ENCODE data around the gene SPRED1. TPM values are rescaled to one million over a fixed set of nuclear protein-coding genes. Genes with fewer than 3 reads are reported as not detected.

Gene SPRED1
- total and polyA plus RNA-seq, 2 experiments from 2014 or later = 11.4 to 44.0 TPM

DNA sequence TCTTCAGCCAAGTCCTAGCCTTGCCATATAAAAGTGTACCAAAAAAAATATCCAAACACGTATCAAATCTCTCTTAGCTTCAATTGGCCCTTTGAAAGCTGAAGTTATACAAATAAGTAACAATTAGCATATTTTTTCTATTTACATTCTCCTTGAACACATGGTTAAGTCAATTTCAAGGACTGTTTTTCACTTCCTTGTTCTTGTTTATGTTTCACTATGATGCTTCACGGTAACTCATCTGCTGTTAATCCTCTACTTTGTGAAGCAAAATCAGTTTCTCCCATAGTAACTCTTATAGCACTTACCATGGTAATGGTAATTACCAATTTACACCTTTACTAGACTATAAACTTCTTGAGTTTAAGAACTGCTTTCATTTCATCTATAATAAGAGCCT is 10.6 kb upstream of the SPRED1 start:
- no peaks in the 10 kb centered on the region for H3K36me3 ChIP-seq (ENCODE audit: insufficient read depth)
- no peaks in the 10 kb centered on the region for H4K20me1 ChIP-seq (replicated peaks; ENCODE audit: insufficient read depth)
- Mint-ChIP-seq H3K4me1 (peaks cover 17% of the 10 kb centered on the region), H3K9me3 (0 out of 3 replicates have a peak, but pooled peaks cover 3% of the 10 kb centered on the region), H3K27ac (no peak overlapping the region), H3K27me3 (ENCODE audit: insufficient read depth, low read depth, poor library complexity) (no peaks in the 10 kb centered on the region), H3K4me3 (no peak overlapping the region), H3K36me3 (ENCODE audit: low read depth) (peaks cover 3% of the 10 kb centered on the region; the same call in 1 of the 3 replicates)
- no peaks in the 10 kb centered on the region for H3F3A ChIP-seq (replicated peaks; ENCODE audit: low read depth)
- DNase-seq (ENCODE audit: low spot score) = no peak
- no peak overlapping the region for H2AFZ ChIP-seq
- H3K4me1 ChIP-seq (ENCODE audit: insufficient read depth) = peaks cover 6% of the 10 kb centered on the region; the same call in 1 of the 2 replicates
- H3K9me2 ChIP-seq (ENCODE audit: insufficient read depth) = peaks cover 6% of the 10 kb centered on the region; the same call in 1 of the 2 replicates
- H3K27ac ChIP-seq (ENCODE audit: low read depth) = no peak overlapping the region
- no peak for ATAC-seq
- H3K27me3 ChIP-seq (ENCODE audit: insufficient read depth) = no peaks in the 10 kb centered on the region
- no peak overlapping the region for H3K4me2 ChIP-seq
- no peak for TF ChIP-seq NANOG (IDR thresholded peaks at IDR 0.05; ENCODE audit: borderline replicate concordance)
- no peak overlapping the region for H3K4me3 ChIP-seq
- no peaks in the 10 kb centered on the region for H3K79me2 ChIP-seq (replicated peaks; ENCODE audit: insufficient read depth)

DNA sequence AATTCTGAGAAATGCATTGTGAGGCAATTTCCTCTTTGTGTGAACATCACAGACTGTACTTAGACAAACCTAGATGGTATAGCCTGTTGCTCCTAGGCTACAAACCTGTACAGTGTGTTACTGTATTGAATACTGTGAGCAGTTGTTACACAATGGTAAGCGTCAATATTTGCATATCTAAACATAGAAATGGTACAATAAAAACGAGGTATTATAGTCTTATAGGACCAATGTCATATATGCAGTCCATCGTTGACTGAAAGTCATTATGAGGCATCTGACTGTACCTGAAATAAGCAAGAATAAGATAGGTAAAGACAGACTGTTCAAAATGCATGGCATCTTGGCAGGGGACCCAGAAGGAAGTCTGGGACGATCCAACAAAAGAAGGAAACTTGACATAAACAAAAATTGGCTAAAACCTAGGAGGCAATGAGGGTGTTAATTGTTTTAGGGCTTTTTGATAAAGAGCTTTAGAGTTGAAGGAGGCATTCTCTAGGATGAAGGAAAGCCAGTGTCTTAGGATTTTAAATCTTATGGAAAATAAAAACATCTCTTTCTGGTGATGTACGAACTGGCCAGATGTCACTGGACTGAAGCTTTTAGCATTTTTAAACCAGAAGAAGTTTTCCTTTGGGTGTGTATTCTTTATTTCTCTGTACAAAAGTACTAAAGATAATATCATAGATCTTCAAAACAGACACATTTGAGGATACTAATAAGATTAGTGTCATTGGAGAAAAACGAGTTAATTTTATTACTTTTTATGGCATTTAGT is 9.2 kb upstream of the SPRED1 start:
- Histone ChIP-seq H3K4me2 (no peak overlapping the region), H3K36me3 (ENCODE audit: insufficient read depth) (no peaks in the 10 kb centered on the region), H3K9me2 (ENCODE audit: insufficient read depth) (no peaks in the 10 kb centered on the region), H3K27me3 (ENCODE audit: insufficient read depth) (no peaks in the 10 kb centered on the region), H3F3A (replicated peaks; ENCODE audit: low read depth) (no peaks in the 10 kb centered on the region), H3K4me1 (ENCODE audit: insufficient read depth) (peaks cover 2% of the 10 kb centered on the region; the same call in 1 of the 2 replicates), H3K4me3 (no peak overlapping the region), H3K27ac (ENCODE audit: low read depth) (no peak overlapping the region), H3K79me2 (replicated peaks; ENCODE audit: insufficient read depth) (no peaks in the 10 kb centered on the region), H2AFZ (no peak overlapping the region), H4K20me1 (replicated peaks; ENCODE audit: insufficient read depth) (no peaks in the 10 kb centered on the region)
- H3K27me3 Mint-ChIP-seq (ENCODE audit: insufficient read depth, low read depth, poor library complexity) = no peaks in the 10 kb centered on the region
- H3K4me3 Mint-ChIP-seq = no peak overlapping the region
- no peak overlapping the region for H3K27ac Mint-ChIP-seq
- H3K4me1 Mint-ChIP-seq = peaks cover 20% of the 10 kb centered on the region; the same call in 2 of the 3 replicates
- no peak for TF ChIP-seq NANOG (IDR thresholded peaks at IDR 0.05; ENCODE audit: borderline replicate concordance)
- no peak for TF ChIP-seq STAT1 (IDR thresholded peaks at IDR 0.05; ENCODE audit: unreplicated experiment)
- no peak for TF ChIP-seq EZH2 (IDR thresholded peaks at IDR 0.05; ENCODE audit: low read depth, unreplicated experiment)
- TF ChIP-seq, protein P1, sequence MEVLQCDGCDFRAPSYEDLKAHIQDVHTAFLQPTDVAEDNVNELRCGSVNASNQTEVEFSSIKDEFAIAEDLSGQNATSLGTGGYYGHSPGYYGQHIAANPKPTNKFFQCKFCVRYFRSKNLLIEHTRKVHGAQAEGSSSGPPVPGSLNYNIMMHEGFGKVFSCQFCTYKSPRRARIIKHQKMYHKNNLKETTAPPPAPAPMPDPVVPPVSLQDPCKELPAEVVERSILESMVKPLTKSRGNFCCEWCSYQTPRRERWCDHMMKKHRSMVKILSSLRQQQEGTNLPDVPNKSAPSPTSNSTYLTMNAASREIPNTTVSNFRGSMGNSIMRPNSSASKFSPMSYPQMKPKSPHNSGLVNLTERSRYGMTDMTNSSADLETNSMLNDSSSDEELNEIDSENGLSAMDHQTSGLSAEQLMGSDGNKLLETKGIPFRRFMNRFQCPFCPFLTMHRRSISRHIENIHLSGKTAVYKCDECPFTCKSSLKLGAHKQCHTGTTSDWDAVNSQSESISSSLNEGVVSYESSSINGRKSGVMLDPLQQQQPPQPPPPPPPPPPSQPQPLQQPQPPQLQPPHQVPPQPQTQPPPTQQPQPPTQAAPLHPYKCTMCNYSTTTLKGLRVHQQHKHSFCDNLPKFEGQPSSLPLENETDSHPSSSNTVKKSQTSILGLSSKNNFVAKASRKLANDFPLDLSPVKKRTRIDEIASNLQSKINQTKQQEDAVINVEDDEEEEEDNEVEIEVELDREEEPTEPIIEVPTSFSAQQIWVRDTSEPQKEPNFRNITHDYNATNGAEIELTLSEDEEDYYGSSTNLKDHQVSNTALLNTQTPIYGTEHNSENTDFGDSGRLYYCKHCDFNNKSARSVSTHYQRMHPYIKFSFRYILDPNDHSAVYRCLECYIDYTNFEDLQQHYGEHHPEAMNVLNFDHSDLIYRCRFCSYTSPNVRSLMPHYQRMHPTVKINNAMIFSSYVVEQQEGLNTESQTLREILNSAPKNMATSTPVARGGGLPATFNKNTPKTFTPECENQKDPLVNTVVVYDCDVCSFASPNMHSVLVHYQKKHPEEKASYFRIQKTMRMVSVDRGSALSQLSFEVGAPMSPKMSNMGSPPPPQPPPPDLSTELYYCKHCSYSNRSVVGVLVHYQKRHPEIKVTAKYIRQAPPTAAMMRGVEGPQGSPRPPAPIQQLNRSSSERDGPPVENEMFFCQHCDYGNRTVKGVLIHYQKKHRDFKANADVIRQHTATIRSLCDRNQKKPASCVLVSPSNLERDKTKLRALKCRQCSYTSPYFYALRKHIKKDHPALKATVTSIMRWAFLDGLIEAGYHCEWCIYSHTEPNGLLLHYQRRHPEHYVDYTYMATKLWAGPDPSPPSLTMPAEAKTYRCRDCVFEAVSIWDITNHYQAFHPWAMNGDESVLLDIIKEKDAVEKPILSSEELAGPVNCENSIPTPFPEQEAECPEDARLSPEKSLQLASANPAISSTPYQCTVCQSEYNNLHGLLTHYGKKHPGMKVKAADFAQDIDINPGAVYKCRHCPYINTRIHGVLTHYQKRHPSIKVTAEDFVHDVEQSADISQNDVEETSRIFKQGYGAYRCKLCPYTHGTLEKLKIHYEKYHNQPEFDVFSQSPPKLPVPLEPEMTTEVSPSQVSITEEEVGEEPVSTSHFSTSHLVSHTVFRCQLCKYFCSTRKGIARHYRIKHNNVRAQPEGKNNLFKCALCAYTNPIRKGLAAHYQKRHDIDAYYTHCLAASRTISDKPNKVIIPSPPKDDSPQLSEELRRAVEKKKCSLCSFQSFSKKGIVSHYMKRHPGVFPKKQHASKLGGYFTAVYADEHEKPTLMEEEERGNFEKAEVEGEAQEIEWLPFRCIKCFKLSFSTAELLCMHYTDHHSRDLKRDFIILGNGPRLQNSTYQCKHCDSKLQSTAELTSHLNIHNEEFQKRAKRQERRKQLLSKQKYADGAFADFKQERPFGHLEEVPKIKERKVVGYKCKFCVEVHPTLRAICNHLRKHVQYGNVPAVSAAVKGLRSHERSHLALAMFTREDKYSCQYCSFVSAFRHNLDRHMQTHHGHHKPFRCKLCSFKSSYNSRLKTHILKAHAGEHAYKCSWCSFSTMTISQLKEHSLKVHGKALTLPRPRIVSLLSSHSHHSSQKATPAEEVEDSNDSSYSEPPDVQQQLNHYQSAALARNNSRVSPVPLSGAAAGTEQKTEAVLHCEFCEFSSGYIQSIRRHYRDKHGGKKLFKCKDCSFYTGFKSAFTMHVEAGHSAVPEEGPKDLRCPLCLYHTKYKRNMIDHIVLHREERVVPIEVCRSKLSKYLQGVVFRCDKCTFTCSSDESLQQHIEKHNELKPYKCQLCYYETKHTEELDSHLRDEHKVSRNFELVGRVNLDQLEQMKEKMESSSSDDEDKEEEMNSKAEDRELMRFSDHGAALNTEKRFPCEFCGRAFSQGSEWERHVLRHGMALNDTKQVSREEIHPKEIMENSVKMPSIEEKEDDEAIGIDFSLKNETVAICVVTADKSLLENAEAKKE (CRISPR knock-in tag; IDR thresholded peaks at IDR 0.05) = no peak
- no peak for TF ChIP-seq ZNF114 (CRISPR knock-in tag; IDR thresholded peaks at IDR 0.05)
- no peak for TF ChIP-seq EZH2phosphoT487 (IDR thresholded peaks at IDR 0.05; ENCODE audit: unreplicated experiment)
- no peak for TF ChIP-seq POLR2AphosphoS5 (IDR thresholded peaks at IDR 0.05; ENCODE audit: low read depth)
- TF ChIP-seq, protein P2, sequence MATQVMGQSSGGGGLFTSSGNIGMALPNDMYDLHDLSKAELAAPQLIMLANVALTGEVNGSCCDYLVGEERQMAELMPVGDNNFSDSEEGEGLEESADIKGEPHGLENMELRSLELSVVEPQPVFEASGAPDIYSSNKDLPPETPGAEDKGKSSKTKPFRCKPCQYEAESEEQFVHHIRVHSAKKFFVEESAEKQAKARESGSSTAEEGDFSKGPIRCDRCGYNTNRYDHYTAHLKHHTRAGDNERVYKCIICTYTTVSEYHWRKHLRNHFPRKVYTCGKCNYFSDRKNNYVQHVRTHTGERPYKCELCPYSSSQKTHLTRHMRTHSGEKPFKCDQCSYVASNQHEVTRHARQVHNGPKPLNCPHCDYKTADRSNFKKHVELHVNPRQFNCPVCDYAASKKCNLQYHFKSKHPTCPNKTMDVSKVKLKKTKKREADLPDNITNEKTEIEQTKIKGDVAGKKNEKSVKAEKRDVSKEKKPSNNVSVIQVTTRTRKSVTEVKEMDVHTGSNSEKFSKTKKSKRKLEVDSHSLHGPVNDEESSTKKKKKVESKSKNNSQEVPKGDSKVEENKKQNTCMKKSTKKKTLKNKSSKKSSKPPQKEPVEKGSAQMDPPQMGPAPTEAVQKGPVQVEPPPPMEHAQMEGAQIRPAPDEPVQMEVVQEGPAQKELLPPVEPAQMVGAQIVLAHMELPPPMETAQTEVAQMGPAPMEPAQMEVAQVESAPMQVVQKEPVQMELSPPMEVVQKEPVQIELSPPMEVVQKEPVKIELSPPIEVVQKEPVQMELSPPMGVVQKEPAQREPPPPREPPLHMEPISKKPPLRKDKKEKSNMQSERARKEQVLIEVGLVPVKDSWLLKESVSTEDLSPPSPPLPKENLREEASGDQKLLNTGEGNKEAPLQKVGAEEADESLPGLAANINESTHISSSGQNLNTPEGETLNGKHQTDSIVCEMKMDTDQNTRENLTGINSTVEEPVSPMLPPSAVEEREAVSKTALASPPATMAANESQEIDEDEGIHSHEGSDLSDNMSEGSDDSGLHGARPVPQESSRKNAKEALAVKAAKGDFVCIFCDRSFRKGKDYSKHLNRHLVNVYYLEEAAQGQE (IDR thresholded peaks at IDR 0.05; ENCODE audit: unreplicated experiment) = no peak
- TF ChIP-seq, protein P3, sequence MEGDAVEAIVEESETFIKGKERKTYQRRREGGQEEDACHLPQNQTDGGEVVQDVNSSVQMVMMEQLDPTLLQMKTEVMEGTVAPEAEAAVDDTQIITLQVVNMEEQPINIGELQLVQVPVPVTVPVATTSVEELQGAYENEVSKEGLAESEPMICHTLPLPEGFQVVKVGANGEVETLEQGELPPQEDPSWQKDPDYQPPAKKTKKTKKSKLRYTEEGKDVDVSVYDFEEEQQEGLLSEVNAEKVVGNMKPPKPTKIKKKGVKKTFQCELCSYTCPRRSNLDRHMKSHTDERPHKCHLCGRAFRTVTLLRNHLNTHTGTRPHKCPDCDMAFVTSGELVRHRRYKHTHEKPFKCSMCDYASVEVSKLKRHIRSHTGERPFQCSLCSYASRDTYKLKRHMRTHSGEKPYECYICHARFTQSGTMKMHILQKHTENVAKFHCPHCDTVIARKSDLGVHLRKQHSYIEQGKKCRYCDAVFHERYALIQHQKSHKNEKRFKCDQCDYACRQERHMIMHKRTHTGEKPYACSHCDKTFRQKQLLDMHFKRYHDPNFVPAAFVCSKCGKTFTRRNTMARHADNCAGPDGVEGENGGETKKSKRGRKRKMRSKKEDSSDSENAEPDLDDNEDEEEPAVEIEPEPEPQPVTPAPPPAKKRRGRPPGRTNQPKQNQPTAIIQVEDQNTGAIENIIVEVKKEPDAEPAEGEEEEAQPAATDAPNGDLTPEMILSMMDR (conservative IDR thresholded peaks at IDR 0.05; ENCODE audit: low read depth in 2 of 2) = no peak
- H3K36me3 Mint-ChIP-seq (ENCODE audit: low read depth) = peaks cover 3% of the 10 kb centered on the region; the same call in 1 of the 3 replicates
- ATAC-seq = no peak
- DNase-seq (ENCODE audit: low spot score) = no peak
- H3K9me3 Mint-ChIP-seq = 0 out of 3 replicates have a peak, but pooled peaks cover 3% of the 10 kb centered on the region

Measured in GM23338 (cell line).